ENCODE measurements around the gene METTL25B.

GRCh38 chr1:156756355-156756754, 28.1 kb downstream of the METTL25B start:
- TF ChIP-seq CTCF (conservative IDR thresholded peaks at IDR 0.05; ENCODE audit: low read depth in 2 of 2) (no peak), ETS1 (IDR thresholded peaks at IDR 0.05) (no peak), POLR2AphosphoS5 (IDR thresholded peaks at IDR 0.05; ENCODE audit: low read depth) (no peak)

Measured in GM23338 (cell line).